Activated naive CD8-positive, alpha-beta T cell treated with anti-CD3 and anti-CD28 coated beads for 36 hours (primary cell): ENCODE measurements around the gene CAPN9. TPM values are rescaled to one million over a fixed set of nuclear protein-coding genes. Genes with fewer than 3 reads are reported as not detected.

Experiments used
- DNase-seq: peaks from one replicate; pipeline ENCODE4 v3.0.0; 2021
- H3K27ac Mint-ChIP-seq: one replicate; pipeline ENCODE4 v1.8.0; 2022; ENCODE audit warnings: mild to moderate bottlenecking, moderate library complexity, mixed read lengths
- H3K27me3 Mint-ChIP-seq: one replicate; pipeline ENCODE4 v1.8.0; 2022; ENCODE audit warnings: mild to moderate bottlenecking, mixed read lengths
- H3K36me3 Mint-ChIP-seq: one replicate; pipeline ENCODE4 v1.8.0; 2021; ENCODE audit warnings: mild to moderate bottlenecking, mixed read lengths
- H3K4me1 Mint-ChIP-seq: one replicate; pipeline ENCODE4 v1.8.0; 2021; ENCODE audit warnings: mixed read lengths
- H3K4me3 Mint-ChIP-seq: one replicate; pipeline ENCODE4 v1.8.0; 2022; ENCODE audit warnings: mild to moderate bottlenecking, moderate library complexity, mixed read lengths
- H3K9me3 Mint-ChIP-seq: one replicate; pipeline ENCODE4 v1.8.0; 2022; ENCODE audit warnings: mixed read lengths
- total RNA-seq, 2 experiments: library from RNA; stranded (reverse); gene quantifications; one replicate each; pipeline ENCODE4 v1.2.3, GENCODE V29; 2021

The CAPN9 gene
- total RNA-seq, 2 experiments from 2014 or later, result not detected

DNA sequence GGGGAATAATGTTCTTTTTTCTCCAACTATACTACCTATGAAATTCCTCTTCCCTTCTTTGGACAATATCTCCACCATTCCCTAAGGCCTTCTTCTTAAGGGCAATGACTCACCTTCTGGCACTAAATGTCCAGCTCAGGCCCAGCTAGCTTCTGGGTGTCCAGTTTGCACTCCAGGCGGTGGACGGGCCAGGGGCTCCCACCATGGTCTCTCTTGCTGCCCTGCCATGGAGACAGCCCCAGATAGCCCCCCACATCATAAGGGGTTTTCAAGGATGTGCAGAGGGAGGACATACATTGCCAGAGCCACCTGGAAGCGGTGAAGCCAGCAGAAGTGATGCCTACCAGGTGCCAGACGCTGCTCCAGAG is 77.3 kb downstream of the CAPN9 start:
- no peak for DNase-seq
- H3K27me3 Mint-ChIP-seq, result no peaks in the 10 kb centered on the region

DNA sequence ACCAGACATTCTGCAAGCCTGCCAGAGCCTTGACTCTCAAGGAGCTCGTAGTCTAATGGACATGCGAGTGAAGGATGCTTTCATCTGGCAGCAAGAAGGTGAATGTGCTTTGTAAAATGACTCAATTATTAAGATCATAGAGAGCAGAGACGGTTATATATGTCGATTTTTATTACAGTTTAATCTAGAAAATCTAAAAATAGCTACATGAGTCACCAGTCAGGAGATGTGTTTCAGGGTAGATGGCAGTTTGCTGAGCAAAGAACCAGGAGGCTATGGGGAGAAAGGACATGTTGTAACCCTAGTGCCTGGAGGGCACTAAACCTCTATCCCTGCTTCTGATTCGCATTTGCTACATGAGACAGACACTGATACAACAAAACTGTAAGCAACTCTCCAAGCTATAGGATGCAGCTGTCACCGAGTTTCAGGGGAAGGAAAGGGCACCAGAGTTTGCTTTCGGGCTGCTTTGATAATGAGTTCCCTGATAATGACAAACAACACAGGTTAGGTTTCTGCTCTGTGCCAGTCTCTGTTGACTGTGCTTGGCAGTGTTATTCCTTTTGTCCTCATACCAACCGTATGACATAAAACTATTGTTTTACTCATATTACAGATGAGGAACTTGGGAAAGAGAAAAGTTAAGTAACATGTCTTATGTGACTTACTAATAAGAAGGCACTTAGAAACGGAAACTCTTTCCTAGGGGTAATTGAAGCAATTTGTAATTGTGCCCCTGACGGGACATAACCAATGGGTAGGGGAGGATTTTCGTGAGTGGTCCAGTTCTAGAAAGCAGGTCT is 77.9 kb downstream of the CAPN9 start:
- Mint-ChIP-seq H3K4me1 (no peaks in the 10 kb centered on the region), H3K36me3 (no peaks in the 10 kb centered on the region), H3K4me3 (no peak overlapping the region), H3K27me3 (no peaks in the 10 kb centered on the region), H3K9me3 (no peaks in the 10 kb centered on the region), H3K27ac (no peak overlapping the region)
- DNase-seq, result no peak

More for the DNA sequence above, 77.3 kb downstream of the CAPN9 start:
- Mint-ChIP-seq H3K4me1 (no peaks in the 10 kb centered on the region), H3K27ac (no peak overlapping the region), H3K36me3 (no peaks in the 10 kb centered on the region), H3K9me3 (no peaks in the 10 kb centered on the region), H3K4me3 (no peak overlapping the region)

DNA sequence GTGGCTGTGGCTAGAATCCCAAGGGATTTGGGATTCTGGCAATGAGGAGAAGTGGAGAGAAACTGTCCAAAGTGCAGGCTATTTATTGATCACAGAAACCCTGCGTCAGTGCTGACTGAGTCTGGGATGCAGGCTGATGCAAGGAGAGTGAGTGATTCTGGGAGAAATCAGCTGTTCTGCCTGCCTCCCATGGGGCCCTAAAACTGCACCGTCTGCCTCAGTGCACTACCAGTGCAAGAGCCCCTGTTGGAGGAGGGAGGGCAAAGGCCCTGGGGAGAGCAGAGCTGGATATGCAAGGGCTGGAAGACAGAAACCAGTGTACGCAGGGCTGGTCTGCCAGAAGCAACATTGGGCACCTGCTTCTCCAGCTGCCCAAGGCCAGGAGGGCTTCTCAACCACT is 78.6 kb downstream of the CAPN9 start:
- Mint-ChIP-seq H3K4me1 (no peaks in the 10 kb centered on the region), H3K27ac (no peak overlapping the region), H3K36me3 (no peaks in the 10 kb centered on the region), H3K9me3 (peaks cover 2% of the 10 kb centered on the region), H3K4me3 (no peak overlapping the region), H3K27me3 (no peaks in the 10 kb centered on the region)
- no peak for DNase-seq

DNA sequence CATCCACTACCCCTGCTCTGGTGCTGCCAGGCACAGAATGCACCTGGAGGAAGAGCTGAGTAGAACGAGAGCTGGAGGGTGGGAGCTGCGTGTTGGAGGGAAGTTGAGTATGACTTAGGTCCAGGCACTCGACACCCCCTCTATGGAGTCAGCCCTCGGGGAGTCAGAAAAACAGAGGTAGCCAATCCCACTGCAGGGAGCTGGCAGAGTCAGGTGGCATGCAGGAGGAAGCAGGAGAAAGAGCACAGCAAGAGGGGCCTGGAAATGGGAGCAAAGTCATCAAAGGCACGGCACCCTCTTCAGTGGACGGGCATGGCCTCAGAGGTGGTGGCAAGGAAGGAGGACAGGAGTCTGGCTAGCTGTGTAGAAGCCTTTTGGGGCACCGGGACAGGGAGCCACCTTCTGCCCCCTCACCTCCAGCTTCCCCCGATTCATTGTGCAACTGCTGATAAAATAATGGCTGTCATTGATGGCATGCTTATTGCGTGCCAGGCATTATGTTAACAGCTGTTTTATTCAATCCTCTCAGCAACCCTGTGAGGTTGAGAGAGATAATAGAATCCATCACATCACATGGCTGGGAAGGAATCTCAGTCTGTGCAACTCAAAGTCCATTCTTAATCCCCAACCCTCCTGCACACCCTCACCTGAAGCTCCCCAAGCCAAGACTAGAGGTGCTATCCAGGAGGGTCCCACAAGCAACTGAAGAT is 79.1 kb downstream of the CAPN9 start:
- Mint-ChIP-seq H3K9me3 (peaks cover 3% of the 10 kb centered on the region), H3K27ac (no peak overlapping the region), H3K36me3 (no peaks in the 10 kb centered on the region), H3K27me3 (no peaks in the 10 kb centered on the region), H3K4me3 (no peak overlapping the region), H3K4me1 (no peaks in the 10 kb centered on the region)
- no peak for DNase-seq

DNA sequence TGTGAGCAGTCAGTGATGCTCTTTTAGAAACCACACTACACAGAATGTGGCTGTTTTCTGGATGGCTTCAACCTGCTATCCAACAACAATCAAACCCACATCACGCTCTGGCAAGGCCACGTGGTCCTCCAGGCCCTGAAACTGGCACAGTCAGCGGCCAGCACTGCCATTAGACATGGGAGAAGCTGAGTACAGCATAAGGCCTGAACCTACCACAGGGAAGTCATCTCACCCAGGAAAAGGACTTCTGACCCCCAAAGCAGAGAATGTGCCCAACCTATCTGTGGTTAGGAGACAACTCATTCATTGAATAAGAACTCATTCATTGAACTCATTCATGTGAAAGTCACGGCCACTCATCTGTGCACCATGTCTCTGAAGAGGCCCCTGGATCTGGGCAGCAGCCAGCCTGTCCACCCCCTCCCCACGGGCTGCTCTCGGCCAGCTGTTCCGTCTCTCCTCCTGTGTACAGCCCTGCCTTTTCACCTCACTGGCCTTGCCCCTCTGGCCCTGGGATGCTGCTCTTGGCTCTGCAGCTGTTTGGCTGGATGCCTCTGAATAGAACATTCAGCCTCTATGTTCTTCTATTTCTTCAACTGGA is 80.0 kb downstream of the CAPN9 start:
- Mint-ChIP-seq H3K4me1 (no peaks in the 10 kb centered on the region), H3K36me3 (peaks cover 2% of the 10 kb centered on the region), H3K4me3 (no peak overlapping the region), H3K9me3 (peaks cover 8% of the 10 kb centered on the region), H3K27ac (no peak overlapping the region), H3K27me3 (no peaks in the 10 kb centered on the region)
- no peak for DNase-seq

DNA sequence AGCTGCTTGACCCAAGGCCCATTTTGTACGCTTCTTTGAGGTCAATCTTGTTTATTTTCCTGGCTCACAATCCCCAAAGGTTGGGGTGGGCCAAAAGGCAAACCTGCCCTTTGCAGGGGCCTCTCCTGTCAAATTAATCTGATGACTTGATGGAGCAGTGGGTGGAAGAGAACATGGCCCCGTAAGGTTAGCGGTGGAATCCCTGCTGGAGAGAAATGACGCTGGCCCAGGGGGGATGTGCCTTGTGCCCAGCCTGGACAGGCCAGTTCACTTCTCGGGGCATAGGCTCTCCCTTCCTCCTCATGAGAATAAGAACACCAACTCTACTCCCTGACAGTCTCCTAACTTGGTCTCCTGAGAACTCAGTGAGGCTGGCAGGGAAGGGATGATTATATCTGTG is 80.6 kb downstream of the CAPN9 start:
- no peak for DNase-seq
- no peaks in the 10 kb centered on the region for H3K27me3 Mint-ChIP-seq
- H3K4me3 Mint-ChIP-seq, result no peak overlapping the region
- H3K36me3 Mint-ChIP-seq, result peaks cover 2% of the 10 kb centered on the region
- peaks cover 8% of the 10 kb centered on the region for H3K9me3 Mint-ChIP-seq
- H3K27ac Mint-ChIP-seq, result no peak overlapping the region
- H3K4me1 Mint-ChIP-seq, result no peaks in the 10 kb centered on the region

DNA sequence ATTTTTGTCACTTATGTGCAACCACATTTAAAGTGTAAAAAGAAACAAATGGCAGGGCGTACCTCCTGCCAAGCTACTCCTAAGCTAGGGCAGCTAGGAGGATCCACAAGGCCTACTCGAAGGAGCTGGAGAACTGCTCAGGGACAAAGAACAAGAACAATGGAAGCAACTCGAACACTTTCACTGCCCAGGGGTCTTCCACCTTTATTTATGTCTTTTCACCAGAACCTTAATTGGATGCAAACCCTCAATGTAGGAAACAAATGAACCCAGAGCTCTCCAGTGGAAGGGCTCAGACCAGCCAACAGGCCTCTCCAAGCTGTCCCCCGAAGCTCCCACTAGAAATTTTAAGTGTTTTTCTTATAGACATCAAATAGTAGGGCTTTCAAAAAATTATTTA is 81.2 kb downstream of the CAPN9 start:
- Mint-ChIP-seq H3K27ac (no peak overlapping the region), H3K9me3 (peaks cover 8% of the 10 kb centered on the region), H3K36me3 (peaks cover 2% of the 10 kb centered on the region), H3K27me3 (peaks cover 4% of the 10 kb centered on the region), H3K4me1 (no peaks in the 10 kb centered on the region), H3K4me3 (no peak overlapping the region)
- DNase-seq, result no peak

DNA sequence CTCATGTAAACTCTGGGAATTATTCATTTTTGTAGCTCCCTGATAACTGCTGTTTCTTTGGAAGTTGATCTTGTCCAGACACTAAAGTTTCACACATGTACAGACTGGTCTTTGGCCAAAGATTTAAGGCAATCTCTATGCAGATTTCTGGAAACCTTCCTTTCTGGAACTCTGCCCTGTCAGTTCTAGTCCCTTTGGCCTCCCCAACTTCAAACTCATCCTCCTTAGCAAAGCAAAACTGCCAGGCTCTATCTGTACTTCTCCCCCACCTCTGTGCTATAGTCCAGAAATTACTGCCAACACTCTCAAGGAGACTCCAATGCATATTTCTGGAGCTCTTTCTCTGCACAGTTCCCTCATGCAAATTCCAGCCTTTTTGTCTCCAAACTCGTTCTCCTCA is 84.6 kb downstream of the CAPN9 start:
- Mint-ChIP-seq H3K36me3 (peaks cover 2% of the 10 kb centered on the region), H3K4me3 (no peak overlapping the region), H3K4me1 (no peaks in the 10 kb centered on the region), H3K27me3 (peaks cover 4% of the 10 kb centered on the region), H3K27ac (no peak overlapping the region), H3K9me3 (peaks cover 8% of the 10 kb centered on the region)
- no peak for DNase-seq

DNA sequence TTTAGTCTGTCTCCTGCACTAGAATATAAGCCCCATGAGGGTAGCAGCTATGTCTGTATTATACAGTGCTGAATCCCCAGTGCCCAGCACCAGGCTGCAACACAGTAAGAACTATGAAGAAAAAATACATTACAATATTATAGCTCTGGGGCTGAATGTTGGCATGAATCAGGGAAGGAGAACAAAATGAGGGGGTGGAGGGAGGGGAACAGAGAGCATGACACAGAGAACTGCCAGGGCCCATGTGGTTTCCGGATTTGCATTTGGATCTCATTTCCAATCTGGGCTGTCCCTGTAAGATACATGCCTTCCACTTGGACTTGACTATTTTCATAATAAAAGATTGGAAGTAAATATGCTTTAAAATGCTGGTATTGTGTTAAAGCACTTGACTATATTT is 85.3 kb downstream of the CAPN9 start:
- H3K9me3 Mint-ChIP-seq, result peaks cover 8% of the 10 kb centered on the region
- peaks cover 2% of the 10 kb centered on the region for H3K36me3 Mint-ChIP-seq
- DNase-seq, result no peak
- no peak overlapping the region for H3K4me3 Mint-ChIP-seq
- H3K27ac Mint-ChIP-seq, result no peak overlapping the region
- H3K27me3 Mint-ChIP-seq, result peaks cover 4% of the 10 kb centered on the region
- no peaks in the 10 kb centered on the region for H3K4me1 Mint-ChIP-seq

DNA sequence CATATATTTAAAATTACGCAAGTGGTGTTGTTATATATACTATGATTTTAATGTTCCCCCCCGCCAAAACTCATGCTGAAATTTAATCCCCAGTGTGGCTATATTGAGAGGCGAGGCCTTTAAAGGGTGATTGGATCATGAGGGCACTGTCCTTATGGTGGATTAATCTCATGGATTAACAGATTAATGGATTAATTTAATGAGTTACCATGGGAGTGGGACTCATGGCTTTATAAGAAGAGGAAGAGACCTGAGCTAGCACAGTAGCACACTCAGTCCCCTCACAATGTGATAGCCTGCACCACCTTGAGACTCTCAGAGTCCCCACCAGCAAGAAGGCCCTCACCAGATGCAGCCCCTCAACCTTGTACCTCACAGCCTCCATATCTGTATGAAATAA is 86.3 kb downstream of the CAPN9 start:
- Mint-ChIP-seq H3K4me3 (no peak overlapping the region), H3K4me1 (no peaks in the 10 kb centered on the region), H3K27me3 (peaks cover 4% of the 10 kb centered on the region), H3K9me3 (peaks cover 8% of the 10 kb centered on the region), H3K27ac (no peak overlapping the region), H3K36me3 (peaks cover 5% of the 10 kb centered on the region)
- DNase-seq, result no peak

DNA sequence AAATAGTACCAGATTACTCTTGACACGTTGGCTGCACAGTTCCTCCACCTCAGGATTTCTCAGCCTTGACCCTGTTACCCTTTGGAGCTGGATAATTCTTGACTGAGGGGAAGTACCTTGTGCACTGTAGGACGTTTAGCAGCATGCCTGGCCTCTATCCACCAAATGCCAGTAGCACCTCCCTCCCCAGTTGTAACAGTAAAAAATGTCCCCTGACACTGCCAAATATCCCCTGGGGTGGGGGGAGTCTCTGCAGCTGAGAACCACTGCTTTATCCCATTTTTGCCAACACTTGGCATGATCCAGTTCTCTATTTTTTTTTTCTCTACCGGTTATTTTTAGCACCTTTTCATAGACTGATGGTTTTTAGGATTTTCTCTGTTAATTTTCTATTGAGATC is 87.1 kb downstream of the CAPN9 start:
- Mint-ChIP-seq H3K36me3 (peaks cover 5% of the 10 kb centered on the region), H3K4me1 (no peaks in the 10 kb centered on the region), H3K27me3 (peaks cover 4% of the 10 kb centered on the region), H3K9me3 (peaks cover 8% of the 10 kb centered on the region), H3K27ac (no peak overlapping the region), H3K4me3 (no peak overlapping the region)
- no peak for DNase-seq

DNA sequence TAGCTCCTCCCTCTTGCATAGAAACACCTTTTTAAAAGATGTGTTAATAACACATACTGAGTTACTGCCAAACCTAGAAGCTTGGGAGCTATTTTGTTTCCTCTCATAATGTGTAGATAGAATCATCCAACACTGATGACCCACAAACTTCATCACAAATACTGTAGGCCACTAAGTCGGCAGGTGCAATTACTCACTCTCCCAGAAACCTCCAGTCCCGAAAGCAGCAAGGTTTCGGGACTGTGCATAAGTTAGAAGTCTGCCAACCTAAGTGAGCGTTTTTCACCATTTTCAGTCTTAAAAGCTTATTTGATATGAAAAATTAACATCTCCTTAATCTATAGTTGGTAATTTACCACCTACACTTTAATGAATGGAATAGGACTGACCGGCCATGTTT is 89.2 kb downstream of the CAPN9 start:
- H3K27ac Mint-ChIP-seq, result no peak overlapping the region
- no peaks in the 10 kb centered on the region for H3K4me1 Mint-ChIP-seq
- no peak overlapping the region for H3K4me3 Mint-ChIP-seq
- peaks cover 4% of the 10 kb centered on the region for H3K27me3 Mint-ChIP-seq
- no peak for DNase-seq
- H3K9me3 Mint-ChIP-seq, result peaks cover 5% of the 10 kb centered on the region
- peaks cover 5% of the 10 kb centered on the region for H3K36me3 Mint-ChIP-seq

DNA sequence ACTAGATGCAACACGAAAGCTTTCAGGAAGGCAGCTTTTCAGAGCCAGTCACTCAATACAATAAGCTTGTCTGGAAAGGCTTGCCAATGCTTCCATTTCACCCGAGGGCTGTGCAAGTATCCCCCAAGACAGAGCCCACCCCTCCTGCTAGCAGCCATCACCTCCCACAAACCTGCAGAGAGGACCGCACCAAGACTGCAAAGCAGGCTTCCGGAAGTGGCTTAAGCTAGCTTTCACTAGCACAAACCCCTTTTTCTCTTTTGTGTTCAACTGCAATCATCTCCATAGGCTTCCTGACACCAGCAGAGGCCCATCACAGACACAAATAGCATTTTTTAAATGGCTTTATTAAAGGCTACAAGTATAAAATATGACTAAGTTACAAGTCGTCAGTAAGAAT is 89.6 kb downstream of the CAPN9 start:
- H3K4me1 Mint-ChIP-seq, result no peaks in the 10 kb centered on the region
- peaks cover 4% of the 10 kb centered on the region for H3K9me3 Mint-ChIP-seq
- H3K27me3 Mint-ChIP-seq, result peaks cover 4% of the 10 kb centered on the region
- no peak overlapping the region for H3K27ac Mint-ChIP-seq
- no peak for DNase-seq
- no peak overlapping the region for H3K4me3 Mint-ChIP-seq
- peaks cover 5% of the 10 kb centered on the region for H3K36me3 Mint-ChIP-seq

DNA sequence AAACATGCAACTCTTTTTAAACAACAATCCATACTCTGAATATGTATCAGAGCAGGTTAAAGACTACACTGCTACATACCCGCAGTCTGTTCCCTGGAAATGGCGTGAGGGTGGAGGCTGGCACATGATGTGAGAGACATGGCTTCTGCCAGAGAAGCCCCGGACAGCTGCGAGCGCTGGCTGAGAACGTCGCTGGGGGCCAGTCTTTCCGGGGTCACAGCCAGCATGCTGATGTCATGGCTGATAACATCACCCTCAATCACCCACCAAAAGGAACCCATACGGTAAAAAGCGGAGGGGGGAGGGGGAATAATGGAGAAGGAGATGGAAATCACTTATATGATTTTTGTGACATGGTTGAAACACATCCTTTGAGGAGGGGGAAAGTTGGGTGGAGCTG is 92.0 kb downstream of the CAPN9 start:
- no peak for DNase-seq
- Mint-ChIP-seq H3K36me3 (peaks cover 3% of the 10 kb centered on the region), H3K9me3 (no peaks in the 10 kb centered on the region), H3K27ac (no peak overlapping the region), H3K27me3 (no peaks in the 10 kb centered on the region), H3K4me1 (no peaks in the 10 kb centered on the region), H3K4me3 (no peak overlapping the region)

DNA sequence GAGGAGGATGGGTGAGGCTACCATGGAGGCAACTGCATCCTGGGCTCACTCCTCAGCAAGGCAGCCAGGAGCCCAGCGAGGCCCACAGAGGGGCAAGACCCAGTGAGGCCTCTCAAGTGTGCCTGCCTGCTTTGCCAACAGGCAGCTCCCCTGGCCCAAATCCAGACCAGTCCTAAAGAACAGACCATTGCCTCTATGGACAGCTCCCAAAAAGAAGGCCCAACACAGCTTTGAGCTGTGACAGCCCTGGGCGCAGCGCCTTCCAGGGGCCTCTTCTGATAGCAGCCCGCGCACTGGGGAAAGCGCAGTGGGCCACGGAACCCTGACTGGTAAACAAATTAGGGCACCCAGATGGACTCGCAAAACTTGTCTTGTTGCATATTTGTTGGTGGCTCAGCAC is 95.6 kb downstream of the CAPN9 start:
- H3K27ac Mint-ChIP-seq, result no peak overlapping the region
- no peaks in the 10 kb centered on the region for H3K9me3 Mint-ChIP-seq
- no peak for DNase-seq
- no peaks in the 10 kb centered on the region for H3K4me1 Mint-ChIP-seq
- H3K36me3 Mint-ChIP-seq, result peaks cover 6% of the 10 kb centered on the region
- H3K4me3 Mint-ChIP-seq, result no peak overlapping the region
- H3K27me3 Mint-ChIP-seq, result no peaks in the 10 kb centered on the region
